GM12874 (cell line): ENCODE data around the gene SKAP1.

Source experiments
- CTCF ChIP-seq: IDR thresholded peaks from 2 replicates; pipeline ENCODE4 v1.5.1; 2011; ENCODE audit warnings: low read depth, mild to moderate bottlenecking, control low read depth, low read length, moderate library complexity; ENCODE audit not compliant: insufficient read depth

Gene SKAP1

GRCh38 chr17:48322060-48322459 is 108.0 kb downstream of the SKAP1 start:
- TF ChIP-seq CTCF: no peak

GRCh38 chr17:48317732-48318131 is 112.3 kb downstream of the SKAP1 start:
- no peak for TF ChIP-seq CTCF

GRCh38 chr17:48314716-48315115 is 115.3 kb downstream of the SKAP1 start:
- no peak for TF ChIP-seq CTCF

GRCh38 chr17:48313096-48313755 is 116.8 kb downstream of the SKAP1 start:
- TF ChIP-seq CTCF: no peak

DNA sequence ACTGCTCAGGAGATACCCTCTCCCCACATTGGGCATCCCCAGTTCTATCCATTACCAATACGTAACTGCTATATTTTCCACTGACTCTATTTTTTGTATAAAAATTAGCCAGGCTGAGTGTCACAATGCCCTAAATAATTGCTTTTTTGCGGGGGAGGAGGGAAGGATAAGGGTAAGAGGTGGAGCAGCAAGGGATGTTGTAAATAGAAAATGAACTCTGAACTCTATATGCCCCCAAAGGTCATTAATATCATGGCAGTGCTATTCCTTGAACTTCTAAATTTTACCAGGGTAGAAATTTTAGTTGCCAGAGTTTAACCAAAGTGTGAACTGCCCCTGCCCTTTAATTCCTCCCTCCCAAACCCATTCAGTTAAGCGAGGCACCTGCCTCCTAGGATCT is 118.7 kb downstream of the SKAP1 start:
- TF ChIP-seq CTCF: no peak

- no peak for TF ChIP-seq CTCF
Measured at GRCh38 chr17:48310748-48311213, 119.2 kb downstream of the SKAP1 start.

- no peak for TF ChIP-seq CTCF
Measured at GRCh38 chr17:48308581-48308980, 121.4 kb downstream of the SKAP1 start.
